Sigmoid colon (tissue), 4 donors: Measurements from ENCODE around the gene LEF1.

Experiments
- EP300 ChIP-seq, 4 donors: sonication (generic); formaldehyde crosslinking; IDR thresholded peaks; one replicate each; pipeline ENCODE4 v1.6.1; 2017; ENCODE audit warnings: antibody characterized with exemption in 4 of 4
- POLR2A ChIP-seq, 2 donors: fragments of 450-650 bp; IDR thresholded peaks; one replicate each; pipeline ENCODE4 v1.6.1; 2016; ENCODE audit warnings: antibody characterized with exemption in 2 of 2, mild to moderate bottlenecking in 2 of 2, moderate library complexity in 2 of 2
- TF ChIP-seq, protein P1 (sequence below), 4 experiments: fragments of 450-650 bp in 3 of 4; fragments of 200-600 bp in 1 of 4; IDR thresholded peaks; one replicate each; pipeline ENCODE4 v1.5.1; 2016 to 2019; ENCODE audit warnings: antibody characterized with exemption in 4 of 4, mild to moderate bottlenecking in 3 of 4, moderate library complexity in 2 of 4

DNA sequence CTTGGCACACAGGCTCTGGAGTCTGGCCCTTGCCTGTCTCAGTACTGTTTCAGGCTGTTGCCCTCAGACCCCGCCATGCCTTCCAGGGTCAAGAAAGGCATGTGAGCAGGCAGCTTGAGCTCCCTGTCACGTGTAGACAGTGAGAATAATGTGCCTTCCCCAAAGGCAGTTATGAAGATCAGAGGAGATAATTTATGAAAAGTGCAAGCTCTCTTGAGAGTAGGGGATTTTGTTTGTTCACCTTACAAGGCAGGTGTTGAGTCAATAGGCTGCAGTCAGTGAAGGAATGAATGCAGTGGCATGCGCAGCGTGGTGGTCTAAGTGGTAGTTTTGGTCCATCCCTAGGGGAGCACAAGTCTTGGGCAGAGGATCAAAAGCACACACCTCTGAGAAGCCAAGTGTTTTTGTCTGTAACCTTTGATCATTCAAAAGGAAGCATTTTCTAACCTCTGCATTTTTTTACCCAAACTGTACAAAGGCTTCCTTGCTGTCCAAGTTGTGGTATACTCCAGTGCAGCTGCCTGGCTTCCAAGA, 164.7 kb downstream of the LEF1 start:
- TF ChIP-seq, protein P1, sequence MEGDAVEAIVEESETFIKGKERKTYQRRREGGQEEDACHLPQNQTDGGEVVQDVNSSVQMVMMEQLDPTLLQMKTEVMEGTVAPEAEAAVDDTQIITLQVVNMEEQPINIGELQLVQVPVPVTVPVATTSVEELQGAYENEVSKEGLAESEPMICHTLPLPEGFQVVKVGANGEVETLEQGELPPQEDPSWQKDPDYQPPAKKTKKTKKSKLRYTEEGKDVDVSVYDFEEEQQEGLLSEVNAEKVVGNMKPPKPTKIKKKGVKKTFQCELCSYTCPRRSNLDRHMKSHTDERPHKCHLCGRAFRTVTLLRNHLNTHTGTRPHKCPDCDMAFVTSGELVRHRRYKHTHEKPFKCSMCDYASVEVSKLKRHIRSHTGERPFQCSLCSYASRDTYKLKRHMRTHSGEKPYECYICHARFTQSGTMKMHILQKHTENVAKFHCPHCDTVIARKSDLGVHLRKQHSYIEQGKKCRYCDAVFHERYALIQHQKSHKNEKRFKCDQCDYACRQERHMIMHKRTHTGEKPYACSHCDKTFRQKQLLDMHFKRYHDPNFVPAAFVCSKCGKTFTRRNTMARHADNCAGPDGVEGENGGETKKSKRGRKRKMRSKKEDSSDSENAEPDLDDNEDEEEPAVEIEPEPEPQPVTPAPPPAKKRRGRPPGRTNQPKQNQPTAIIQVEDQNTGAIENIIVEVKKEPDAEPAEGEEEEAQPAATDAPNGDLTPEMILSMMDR (IDR thresholded peaks at IDR 0.05), result no peak
- no peak for TF ChIP-seq POLR2A (IDR thresholded peaks at IDR 0.05)
- TF ChIP-seq EP300 (IDR thresholded peaks at IDR 0.05), result no peak
